HUDEP-2 (cell line): Measurements from ENCODE around the gene SMIM38.

Experiments
- DNase-seq, 76 experiments: peaks; one replicate each; lab custom pipeline; 2025; ENCODE audit not compliant: unreplicated experiment in 76 of 76; lab: John Stamatoyannopoulos, UW

SMIM38 gene

GRCh38 chr11:69157822-69158231 is 2.1 kb downstream of the SMIM38 start:
- no peak for DNase-seq

- DNase-seq: no peak
These were observed 2.8 kb downstream of the SMIM38 start for GRCh38 chr11:69158301-69159149.

- DNase-seq: no peak
These were observed 3.6 kb downstream of the SMIM38 start for GRCh38 chr11:69159150-69159852.

- peak in 38 of 76 experiments; percentile 3 to 62 (median 17) for DNase-seq
These were observed 4.8 kb downstream of the SMIM38 start for GRCh38 chr11:69160296-69161116.

GRCh38 chr11:69161117-69161407 is 5.3 kb downstream of the SMIM38 start:
- no peak for DNase-seq

GRCh38 chr11:69162505-69162904 is 6.8 kb downstream of the SMIM38 start:
- no peak for DNase-seq

GRCh38 chr11:69163842-69164241 is 8.1 kb downstream of the SMIM38 start:
- no peak for DNase-seq

GRCh38 chr11:69164824-69165223 is 9.1 kb downstream of the SMIM38 start:
- DNase-seq: no peak

- no peak for DNase-seq
These were observed 10.0 kb downstream of the SMIM38 start for GRCh38 chr11:69165775-69166174.

GRCh38 chr11:69166218-69167115 is 10.7 kb downstream of the SMIM38 start:
- DNase-seq: no peak

GRCh38 chr11:69167130-69167915 is 11.6 kb downstream of the SMIM38 start:
- no peak for DNase-seq

- DNase-seq: no peak
These were observed 12.4 kb downstream of the SMIM38 start for GRCh38 chr11:69167916-69168691.

- DNase-seq: no peak
These were observed 13.7 kb downstream of the SMIM38 start for GRCh38 chr11:69169479-69169878.

- DNase-seq: no peak
These were observed 15.0 kb downstream of the SMIM38 start for GRCh38 chr11:69170704-69171103.

GRCh38 chr11:69171476-69172240 is 15.9 kb downstream of the SMIM38 start:
- no peak for DNase-seq

- no peak for DNase-seq
These were observed 16.9 kb downstream of the SMIM38 start for GRCh38 chr11:69172674-69173073.

GRCh38 chr11:69173331-69173730 is 17.6 kb downstream of the SMIM38 start:
- no peak for DNase-seq

- DNase-seq: no peak
These were observed 18.3 kb downstream of the SMIM38 start for GRCh38 chr11:69173925-69174581.
